Thoracic aorta (tissue), 2 donors: ENCODE measurements around the gene AFG1L. TPM values are rescaled to one million over a fixed set of nuclear protein-coding genes. Genes with fewer than 3 reads are reported as not detected.

ENCODE experiments used
- ATAC-seq: fragments of 150-250 bp; one replicate; pipeline ENCODE4 v1.8.0; 2017; ENCODE audit warnings: low read depth; ENCODE audit not compliant: insufficient number of reproducible peaks, low FRiP score
- DNase-seq: peaks from one replicate; pipeline ENCODE4 v3.0.0-alpha.2; 2020; ENCODE audit warnings: low spot score
- H3K27ac ChIP-seq, 2 donors: fragments of 200-600 bp; sonication (generic); 1 replicate in 1 of 2; 2 replicates in 1 of 2; pipeline ENCODE4 v1.5.1; 2016; ENCODE audit warnings: mild to moderate bottlenecking in 2 of 2, moderate library complexity in 2 of 2
- H3K27me3 ChIP-seq: fragments of 200-600 bp; sonication (generic); replicated peaks from 2 replicates; pipeline ENCODE4 v1.6.0; 2016; ENCODE audit warnings: mild to moderate bottlenecking; ENCODE audit not compliant: insufficient read depth
- H3K36me3 ChIP-seq: fragments of 200-600 bp; sonication (generic); one replicate; pipeline ENCODE4 v1.5.1; 2016
- H3K4me1 ChIP-seq, 2 donors: fragments of 200-600 bp; sonication (generic); 1 replicate in 1 of 2; 2 replicates in 1 of 2; pipeline versions ENCODE4 v1.5.1 to v1.6.0; 2016; ENCODE audit warnings: low read depth in 2 of 2, mild to moderate bottlenecking in 1 of 2; ENCODE audit not compliant: control insufficient read depth in 1 of 2
- H3K4me3 ChIP-seq: fragments of 200-600 bp; sonication (generic); 2 replicates; pipeline ENCODE4 v1.5.1; 2016; ENCODE audit warnings: mild to moderate bottlenecking
- H3K9me3 ChIP-seq: fragments of 200-600 bp; sonication (generic); 2 replicates; pipeline ENCODE4 v1.5.1; 2016
- CTCF ChIP-seq: fragments of 200-600 bp; sonication (generic); IDR thresholded peaks from one replicate; pipeline ENCODE4 v1.5.1; 2019; ENCODE audit warnings: antibody characterized with exemption
- total RNA-seq, 2 donors: library from RNA; depleted of rRNA; stranded (reverse); fragments of >200 nt; gene quantifications; one replicate each; pipeline versions ENCODE4 v1.1.0 to v1.2.3, GENCODE V29; 2016

The AFG1L gene
- total RNA-seq, 2 donors from 2014 or later = 1.7 to 21.7 TPM

GRCh38 chr6:108432792-108433191 is 137.9 kb downstream of the AFG1L start:
- Histone ChIP-seq H3K36me3 (no peaks in the 10 kb centered on the region), H3K27me3 (no peaks in the 10 kb centered on the region), H3K4me1 (no peaks in the 10 kb centered on the region), H3K9me3 (no peaks in the 10 kb centered on the region), H3K27ac (no peak overlapping the region), H3K4me3 (no peak overlapping the region)
- ATAC-seq (no peak), DNase-seq (no peak)
- TF ChIP-seq CTCF = no peak

DNA sequence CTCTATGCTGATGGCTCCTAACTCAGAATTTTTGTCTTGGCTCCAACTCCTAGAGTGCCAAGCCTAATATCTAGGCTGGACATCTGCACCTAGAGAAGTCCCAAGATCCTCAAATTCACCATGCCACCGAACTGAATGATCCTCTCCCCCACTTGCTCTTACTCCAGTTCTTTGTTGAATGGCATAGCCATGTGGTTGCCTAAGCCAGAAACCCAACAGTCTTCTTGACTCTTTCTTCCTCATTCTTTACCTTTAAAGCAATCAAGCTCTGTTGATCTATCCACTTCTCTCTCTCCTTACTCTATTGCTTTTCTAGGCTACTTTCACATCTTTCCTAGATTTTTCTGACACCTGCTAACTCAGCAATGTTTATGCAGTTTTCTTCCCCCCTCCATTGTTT is 139.4 kb downstream of the AFG1L start:
- H3K9me3 ChIP-seq = no peaks in the 10 kb centered on the region
- H3K4me3 ChIP-seq = no peak overlapping the region
- H3K4me1 ChIP-seq = no peaks in the 10 kb centered on the region
- no peak overlapping the region for H3K27ac ChIP-seq
- no peak for TF ChIP-seq CTCF
- H3K36me3 ChIP-seq = no peaks in the 10 kb centered on the region
- no peak for DNase-seq
- no peak for ATAC-seq
- H3K27me3 ChIP-seq = no peaks in the 10 kb centered on the region

- Histone ChIP-seq H3K4me1 (no peaks in the 10 kb centered on the region), H3K27me3 (no peaks in the 10 kb centered on the region), H3K9me3 (no peaks in the 10 kb centered on the region), H3K4me3 (no peak overlapping the region), H3K36me3 (no peaks in the 10 kb centered on the region), H3K27ac (no peak overlapping the region)
- ATAC-seq (no peak), DNase-seq (no peak)
- TF ChIP-seq CTCF = no peak
Observed at GRCh38 chr6:108435391-108435790, 140.5 kb downstream of the AFG1L start.

DNA sequence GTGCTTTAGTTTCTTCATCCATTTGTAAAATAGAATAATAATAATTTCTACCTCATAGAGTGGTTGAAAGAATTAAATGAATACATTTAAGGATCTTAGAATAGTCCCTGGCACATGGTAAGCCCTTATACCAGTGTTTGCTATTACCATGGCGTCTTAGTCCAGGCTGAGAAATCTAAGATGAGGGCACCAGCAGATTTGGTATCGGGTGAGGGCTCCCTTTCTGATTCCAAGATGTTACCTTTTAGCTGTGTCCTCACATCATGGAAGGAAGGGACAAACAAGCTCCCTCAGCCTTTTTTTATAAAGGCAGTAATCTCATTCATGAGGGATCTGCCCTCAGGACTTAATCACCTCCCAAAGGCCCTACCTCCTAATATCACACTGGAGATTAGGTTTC is 141.9 kb downstream of the AFG1L start:
- no peak overlapping the region for H3K4me3 ChIP-seq
- H3K9me3 ChIP-seq = no peaks in the 10 kb centered on the region
- H3K36me3 ChIP-seq = no peaks in the 10 kb centered on the region
- ATAC-seq = no peak
- TF ChIP-seq CTCF = no peak
- no peak for DNase-seq
- H3K27me3 ChIP-seq = no peaks in the 10 kb centered on the region
- no peak overlapping the region for H3K27ac ChIP-seq
- H3K4me1 ChIP-seq = no peaks in the 10 kb centered on the region

GRCh38 chr6:108437821-108438220 is 143.0 kb downstream of the AFG1L start:
- Histone ChIP-seq H3K4me1 (no peaks in the 10 kb centered on the region), H3K9me3 (no peaks in the 10 kb centered on the region), H3K36me3 (no peaks in the 10 kb centered on the region), H3K27me3 (no peaks in the 10 kb centered on the region), H3K27ac (no peak overlapping the region), H3K4me3 (no peak overlapping the region)
- ATAC-seq = no peak
- no peak for DNase-seq
- no peak for TF ChIP-seq CTCF
